ENCODE results near the gene LNPEP. TPM values are rescaled to one million over a fixed set of nuclear protein-coding genes. Genes with fewer than 3 reads are reported as not detected.

Gene LNPEP
- total RNA-seq, 1 donor from 2014 or later, result 28.0 TPM

- no peak for DNase-seq (ENCODE audit: extremely low read depth, low read depth, low spot score)
Measured at GRCh38 chr5:96957254-96958049, 21.6 kb downstream of the LNPEP start.

- no peak for DNase-seq (ENCODE audit: extremely low read depth, low read depth, low spot score)
Measured at GRCh38 chr5:96958977-96959376, 23.1 kb downstream of the LNPEP start.

- no peak for DNase-seq (ENCODE audit: extremely low read depth, low read depth, low spot score)
Measured at GRCh38 chr5:96961053-96961452, 25.2 kb downstream of the LNPEP start.

- no peak for DNase-seq (ENCODE audit: extremely low read depth, low read depth, low spot score)
Measured at GRCh38 chr5:96962540-96962991, 26.7 kb downstream of the LNPEP start.

- DNase-seq (ENCODE audit: extremely low read depth, low read depth, low spot score), result no peak
Measured at GRCh38 chr5:96963267-96963666, 27.4 kb downstream of the LNPEP start.

GRCh38 chr5:96966801-96967200 lies 30.9 kb downstream of the LNPEP start:
- no peak for DNase-seq (ENCODE audit: extremely low read depth, low read depth, low spot score)

GRCh38 chr5:96967400-96967799 lies 31.5 kb downstream of the LNPEP start:
- DNase-seq (ENCODE audit: extremely low read depth, low read depth, low spot score), result no peak

GRCh38 chr5:96968074-96968473 lies 32.2 kb downstream of the LNPEP start:
- no peak for DNase-seq (ENCODE audit: extremely low read depth, low read depth, low spot score)

GRCh38 chr5:96968614-96969013 lies 32.7 kb downstream of the LNPEP start:
- DNase-seq (ENCODE audit: extremely low read depth, low read depth, low spot score), result no peak

- no peak for DNase-seq (ENCODE audit: extremely low read depth, low read depth, low spot score)
Measured at GRCh38 chr5:96969366-96969765, 33.5 kb downstream of the LNPEP start.

- DNase-seq (ENCODE audit: extremely low read depth, low read depth, low spot score), result no peak
Measured at GRCh38 chr5:96972599-96973334, 36.9 kb downstream of the LNPEP start.

- no peak for DNase-seq (ENCODE audit: extremely low read depth, low read depth, low spot score)
Measured at GRCh38 chr5:96973532-96974401, 37.9 kb downstream of the LNPEP start.

GRCh38 chr5:96975656-96976055 lies 39.8 kb downstream of the LNPEP start:
- no peak for DNase-seq (ENCODE audit: extremely low read depth, low read depth, low spot score)

- DNase-seq (ENCODE audit: extremely low read depth, low read depth, low spot score), result no peak
Measured at GRCh38 chr5:96977228-96977627, 41.3 kb downstream of the LNPEP start.

GRCh38 chr5:96978812-96979449 lies 43.1 kb downstream of the LNPEP start:
- DNase-seq (ENCODE audit: extremely low read depth, low read depth, low spot score), result no peak

- DNase-seq (ENCODE audit: extremely low read depth, low read depth, low spot score), result no peak
Measured at GRCh38 chr5:96984506-96985192, 48.8 kb downstream of the LNPEP start.

- no peak for DNase-seq (ENCODE audit: extremely low read depth, low read depth, low spot score)
Measured at GRCh38 chr5:96986450-96986849, 50.6 kb downstream of the LNPEP start.

- DNase-seq (ENCODE audit: extremely low read depth, low read depth, low spot score), result no peak
Measured at GRCh38 chr5:96990102-96990501, 54.2 kb downstream of the LNPEP start.

- DNase-seq (ENCODE audit: extremely low read depth, low read depth, low spot score), result no peak
Measured at GRCh38 chr5:96991708-96992107, 55.8 kb downstream of the LNPEP start.

GRCh38 chr5:96993760-96994159 lies 57.9 kb downstream of the LNPEP start:
- DNase-seq (ENCODE audit: extremely low read depth, low read depth, low spot score), result no peak

Measured in glomerular endothelial cell (primary cell).